ENCODE results near the gene CENPO.
A peak's percentile ranks its signal among the peaks of the same experiment; 100 is the strongest.
"Not testable (repeated sequence)": the region's sequence is repeated elsewhere in the genome, so short reads cannot be mapped to it uniquely, and the experiment has no call there.

CENPO gene

DNA sequence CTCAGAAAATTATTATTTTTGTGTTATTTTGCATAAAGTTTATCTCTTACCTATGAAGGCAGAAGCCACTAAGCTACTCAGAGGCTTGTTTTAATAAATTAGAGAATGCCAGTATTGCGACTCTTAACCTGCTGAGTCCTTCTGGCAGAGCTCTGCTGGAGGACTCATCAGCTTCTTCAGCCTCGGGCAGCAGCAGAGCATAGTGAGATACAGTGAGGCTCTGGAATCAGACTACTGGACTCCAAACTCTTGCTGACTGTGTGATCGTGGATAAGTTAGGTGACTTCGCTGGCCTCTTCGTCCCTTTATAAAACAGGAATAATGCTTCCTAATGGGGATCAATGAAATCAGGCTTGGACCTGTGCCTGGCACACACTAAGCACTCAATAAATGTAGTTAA lies 1.8 kb upstream of the CENPO start:
- no peak for DNase-seq

DNA sequence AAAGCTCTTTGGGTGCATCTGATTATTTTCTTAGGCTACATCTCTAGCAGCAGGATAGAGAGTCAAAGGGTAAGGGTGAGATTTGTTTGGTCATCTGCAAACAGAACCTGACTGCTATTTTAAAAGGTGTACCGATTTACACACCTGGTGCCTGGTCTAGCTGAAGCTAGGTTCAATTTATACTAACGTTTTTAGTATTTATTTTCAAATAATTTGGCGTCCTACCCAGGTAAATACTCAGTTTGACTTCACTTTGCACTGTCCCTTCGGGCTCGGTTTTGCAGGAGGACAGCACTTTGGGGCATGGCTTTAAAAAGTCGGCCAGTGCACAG lies 717 bp upstream of the CENPO start:
- DNase-seq: no peak

DNA sequence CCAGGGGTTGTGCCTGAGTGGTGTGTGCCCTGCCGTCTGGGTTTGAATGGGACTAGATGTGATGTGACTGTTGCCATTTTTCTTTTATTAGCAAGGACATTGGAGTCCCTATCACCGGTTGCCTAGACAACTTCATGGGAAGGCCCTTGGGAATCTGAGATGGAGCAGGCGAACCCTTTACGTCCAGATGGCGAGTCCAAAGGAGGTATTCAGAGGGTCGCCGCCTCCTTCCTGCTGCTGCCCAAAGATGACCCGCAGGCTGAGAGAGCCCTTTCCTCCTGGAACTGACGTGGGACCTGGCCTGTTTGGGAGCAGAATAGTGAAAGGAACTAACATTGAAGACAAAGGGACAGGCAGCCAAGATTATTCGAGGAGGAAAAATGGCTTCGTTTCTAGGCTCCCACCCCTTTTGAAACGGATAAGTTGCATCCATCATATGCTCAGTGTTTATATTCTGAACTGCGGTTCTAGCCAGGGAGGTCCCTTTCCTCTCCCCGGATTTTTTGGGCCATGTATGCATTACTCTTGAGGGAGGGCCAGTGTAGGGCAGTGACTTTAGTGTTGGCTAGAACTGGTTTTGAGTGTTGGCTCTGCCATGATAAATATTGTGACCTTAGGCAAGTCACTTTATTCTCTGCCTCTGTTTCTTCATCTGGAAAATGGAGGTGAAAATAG lies 673 bp downstream of the CENPO start:
- DNase-seq: peak; percentile 37

DNA sequence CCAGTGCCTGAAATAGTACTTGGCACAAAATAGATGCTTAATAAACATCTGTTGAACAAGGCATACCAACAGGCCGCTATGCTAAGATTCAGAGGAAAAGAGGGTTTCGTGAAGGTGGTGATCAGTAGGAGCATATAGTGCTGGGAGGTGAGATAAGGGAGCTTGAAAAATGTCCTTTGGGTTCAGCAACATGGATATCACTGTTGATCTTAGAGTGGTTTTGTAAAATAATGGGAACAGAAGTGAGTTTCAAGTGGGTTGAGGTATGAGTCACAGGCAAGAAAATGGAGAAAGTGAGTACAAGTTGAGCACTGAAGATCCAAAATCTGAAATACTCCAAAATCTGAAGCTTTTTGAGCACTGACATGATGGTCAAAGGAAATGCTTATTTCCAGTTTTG lies 4.4 kb downstream of the CENPO start:
- no peak for DNase-seq

DNA sequence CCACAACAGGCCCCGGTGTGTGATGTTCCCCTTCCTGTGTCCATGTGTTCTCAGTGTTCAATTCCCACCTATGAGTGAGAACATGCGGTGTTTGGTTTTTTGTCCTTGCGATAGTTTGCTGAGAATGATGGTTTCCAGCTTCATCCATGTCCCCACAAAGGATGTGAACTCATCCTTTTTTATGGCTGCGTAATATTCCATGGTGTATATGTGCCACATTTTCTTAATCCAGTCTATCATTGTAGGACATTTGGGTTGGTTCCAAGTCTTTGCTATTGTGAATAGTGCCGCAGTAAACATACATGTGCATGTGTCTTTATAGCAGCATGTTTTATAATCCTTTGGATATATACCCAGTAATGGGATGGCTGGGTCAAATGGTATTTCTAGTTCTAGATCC lies 7.3 kb downstream of the CENPO start:
- not testable (repeated sequence) for DNase-seq

DNA sequence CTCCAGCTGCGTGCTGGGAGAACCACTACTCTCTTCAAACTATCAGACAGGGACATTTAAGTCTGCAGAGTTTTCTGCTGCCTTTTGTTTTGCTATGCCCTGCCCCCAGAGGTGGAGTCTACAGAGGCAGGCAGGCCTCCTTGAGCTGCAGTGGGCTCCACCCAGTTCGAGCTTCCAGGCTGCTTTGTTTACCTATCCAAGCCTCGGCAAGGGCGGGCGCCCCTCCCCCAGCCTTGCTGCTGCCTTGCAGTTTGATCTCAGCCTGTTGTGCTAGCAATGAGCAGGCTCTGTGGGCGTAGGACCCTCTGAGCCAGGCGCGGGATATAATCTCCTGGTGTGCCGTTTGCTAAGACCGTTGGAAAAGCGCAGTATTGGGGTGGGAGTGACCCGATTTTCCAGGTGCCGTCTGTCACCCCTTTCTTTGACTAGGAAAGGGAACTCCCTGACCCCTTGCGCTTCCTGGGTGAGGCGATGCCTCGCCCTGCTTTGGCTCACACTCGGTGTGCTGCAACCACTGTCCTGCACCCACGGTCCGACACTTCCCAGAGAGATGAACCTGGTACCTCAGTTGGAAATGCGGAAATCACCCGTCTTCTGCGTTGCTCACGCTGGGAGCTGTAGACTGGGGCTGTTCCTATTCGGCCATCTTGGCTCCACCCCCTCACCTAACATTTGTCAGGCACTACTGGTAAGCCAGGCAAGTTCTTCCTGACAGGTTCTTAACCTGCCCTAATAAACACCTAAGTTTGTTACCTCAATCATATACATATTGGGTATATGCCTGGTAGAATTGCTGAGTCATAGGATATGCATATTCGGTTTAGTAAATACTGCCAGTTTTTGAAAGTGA lies 12.8 kb downstream of the CENPO start:
- DNase-seq: not testable (repeated sequence)

DNA sequence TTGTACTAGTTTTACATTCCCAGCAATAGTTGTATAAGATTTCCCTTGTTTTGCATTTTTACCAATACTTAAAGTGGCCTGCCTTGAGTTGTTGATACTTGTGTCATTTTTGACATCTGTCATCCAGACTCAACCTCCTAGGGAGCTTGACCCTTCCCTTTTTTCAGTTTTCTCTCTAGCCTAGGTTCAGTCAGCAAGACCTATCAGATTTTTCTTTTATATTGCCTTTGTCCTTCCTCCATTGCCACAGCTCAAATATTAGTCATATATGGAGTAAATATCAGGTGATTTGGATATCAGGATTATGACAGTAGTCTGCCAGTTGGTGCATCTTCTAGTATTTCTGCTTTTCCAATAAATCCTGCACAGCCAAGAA lies 13.4 kb downstream of the CENPO start:
- no peak for DNase-seq

DNA sequence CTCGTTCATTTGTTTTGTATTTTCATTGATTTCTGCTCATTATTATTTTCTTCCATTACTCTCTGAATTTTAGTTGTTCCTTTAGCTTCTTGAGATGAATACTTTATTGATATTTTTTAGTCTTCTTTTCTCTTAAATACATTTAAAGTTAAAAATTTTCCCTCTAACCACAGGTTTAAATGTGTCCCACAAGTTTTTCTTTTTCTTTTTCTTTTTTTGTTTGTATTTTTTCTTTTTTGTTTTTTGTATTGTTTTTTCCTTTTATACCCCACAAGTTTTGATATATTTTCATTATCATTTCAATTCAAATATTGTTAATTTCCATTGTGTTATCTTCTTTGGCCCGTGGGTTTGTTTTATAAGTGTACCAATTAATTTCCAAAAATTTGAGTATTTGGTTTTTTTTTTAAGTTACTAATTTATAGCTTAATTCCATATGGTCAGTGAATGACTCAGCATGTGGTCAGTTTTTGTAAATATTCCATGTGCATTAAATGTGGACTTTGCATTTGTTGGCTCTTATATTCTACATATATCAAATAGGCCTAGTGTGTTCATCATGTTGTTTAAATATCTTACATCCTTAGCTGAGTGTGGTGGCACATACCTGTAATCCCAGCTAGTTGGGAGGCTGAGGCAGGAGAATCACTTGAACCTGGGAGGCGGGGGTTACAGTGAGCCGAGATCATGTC lies 16.2 kb downstream of the CENPO start:
- no peak for DNase-seq

DNA sequence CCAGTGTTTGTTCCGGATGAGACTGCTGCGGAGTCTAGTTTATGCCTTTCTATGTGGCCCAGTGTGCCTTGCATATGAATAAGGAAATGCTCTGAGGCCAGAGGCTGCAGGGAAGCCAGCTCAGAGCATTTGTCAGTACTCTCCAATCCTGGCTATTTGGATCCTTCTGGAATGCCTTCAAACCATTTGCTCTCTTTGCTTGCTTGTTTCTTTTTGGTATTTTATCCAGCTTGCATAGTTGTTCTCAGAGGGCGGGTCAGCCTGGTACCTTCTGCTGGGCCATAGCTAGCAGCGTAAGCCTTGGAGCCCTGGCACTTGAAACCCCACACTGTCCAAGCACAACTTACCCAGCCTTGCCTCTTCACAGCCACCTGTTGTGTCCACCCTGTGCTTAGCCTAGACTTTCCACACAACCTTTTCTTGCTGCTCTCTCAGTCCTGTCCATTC lies 20.5 kb downstream of the CENPO start:
- DNase-seq: no peak

DNA sequence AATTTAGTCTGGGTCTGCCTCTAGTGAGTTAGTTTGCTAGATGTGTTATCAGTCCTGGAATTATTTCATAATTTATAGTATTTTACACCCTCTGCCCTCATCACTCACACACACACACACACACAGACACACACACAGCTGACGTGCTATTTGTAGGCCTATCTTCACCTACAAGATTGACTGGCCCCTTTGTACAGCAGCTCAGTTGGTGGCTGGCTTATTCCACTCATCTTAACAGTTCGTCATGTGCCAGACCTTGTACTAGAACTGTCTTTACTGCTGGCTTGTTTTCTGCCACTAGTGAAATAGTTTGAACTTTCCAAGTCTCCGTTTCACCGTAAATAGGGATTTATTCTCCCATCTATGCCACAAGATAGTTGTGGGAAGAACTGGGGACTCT lies 21.3 kb downstream of the CENPO start:
- DNase-seq: no peak

DNA sequence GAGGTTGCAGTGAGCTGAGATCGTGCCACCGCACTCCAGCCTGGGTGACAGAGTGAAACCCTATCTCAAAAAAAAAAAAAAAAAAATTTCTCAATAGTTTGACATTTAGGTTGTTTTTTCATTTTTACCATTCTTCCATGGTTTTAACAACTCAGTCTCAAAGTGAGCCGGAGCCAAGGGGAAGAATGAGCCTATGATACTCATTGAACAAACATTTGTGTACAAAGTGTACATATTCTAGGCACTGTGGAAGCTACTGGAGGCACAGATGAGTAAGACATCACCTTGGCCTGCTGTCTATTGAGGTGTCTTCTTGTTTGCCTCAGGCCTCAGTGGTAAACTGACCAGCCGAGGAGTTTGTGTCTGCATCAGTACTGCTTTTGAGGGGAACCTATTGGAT lies 21.9 kb downstream of the CENPO start:
- no peak for DNase-seq

DNA sequence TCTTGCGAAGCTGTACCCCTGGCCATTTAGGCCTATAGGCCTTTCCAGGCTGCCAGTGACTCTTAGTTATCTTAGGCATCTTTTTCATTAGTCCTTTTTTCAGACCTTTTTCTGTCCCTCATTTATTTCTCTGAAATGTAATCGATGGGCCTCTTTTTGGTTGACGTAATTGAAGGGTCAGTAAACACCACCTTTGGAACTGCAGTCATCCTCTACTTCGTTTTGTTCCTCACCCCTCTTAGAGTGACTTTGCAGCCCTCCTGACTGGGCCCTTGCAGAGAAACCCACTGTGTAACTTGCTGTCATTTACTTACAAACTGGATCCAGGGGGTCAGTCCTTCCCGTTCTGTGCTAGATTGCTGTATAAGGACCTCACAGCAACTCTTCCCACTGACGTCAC lies 23.2 kb downstream of the CENPO start:
- DNase-seq: peak; percentile 10

DNA sequence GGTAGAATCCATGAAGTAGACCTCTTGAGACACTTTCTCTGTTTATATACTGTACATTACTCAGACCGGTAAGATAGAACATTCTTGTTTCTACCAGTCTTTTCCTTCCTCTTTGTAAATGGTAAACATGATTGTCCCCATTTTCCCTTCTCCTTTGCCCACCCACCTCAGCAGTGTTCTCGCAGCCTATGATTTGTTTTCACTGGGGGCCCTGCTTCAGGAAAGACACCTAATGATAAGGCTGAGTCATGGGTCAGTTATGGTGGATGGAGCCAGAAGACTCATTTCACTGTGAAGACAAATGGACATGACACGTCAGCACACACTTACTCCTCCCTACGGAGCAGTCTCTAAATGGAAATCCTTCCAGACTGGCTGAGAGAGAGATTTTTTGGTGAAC lies 23.7 kb downstream of the CENPO start:
- no peak for DNase-seq

DNA sequence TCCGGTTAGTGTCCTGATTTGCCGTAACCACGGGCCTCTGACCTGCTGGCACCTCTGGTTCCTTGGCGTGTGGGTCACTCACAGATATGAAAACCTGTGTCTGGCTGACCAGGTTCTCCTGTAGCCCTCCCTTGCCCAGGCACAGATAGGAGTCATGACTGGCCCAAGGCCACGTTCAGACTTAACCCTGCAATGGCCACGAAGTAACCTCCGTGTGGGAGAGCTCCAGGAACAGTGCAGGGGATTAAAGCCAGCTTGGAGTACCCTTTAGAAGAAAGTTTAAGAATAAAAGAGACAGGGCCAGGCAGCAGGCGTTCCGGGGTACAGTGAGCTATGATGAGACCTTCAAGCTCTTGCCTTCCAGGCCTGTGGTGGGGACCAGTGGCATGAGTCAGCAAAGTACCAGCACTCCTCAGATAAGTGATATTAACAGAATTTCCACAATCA lies 25.5 kb downstream of the CENPO start:
- peak; percentile 25 for DNase-seq

DNA sequence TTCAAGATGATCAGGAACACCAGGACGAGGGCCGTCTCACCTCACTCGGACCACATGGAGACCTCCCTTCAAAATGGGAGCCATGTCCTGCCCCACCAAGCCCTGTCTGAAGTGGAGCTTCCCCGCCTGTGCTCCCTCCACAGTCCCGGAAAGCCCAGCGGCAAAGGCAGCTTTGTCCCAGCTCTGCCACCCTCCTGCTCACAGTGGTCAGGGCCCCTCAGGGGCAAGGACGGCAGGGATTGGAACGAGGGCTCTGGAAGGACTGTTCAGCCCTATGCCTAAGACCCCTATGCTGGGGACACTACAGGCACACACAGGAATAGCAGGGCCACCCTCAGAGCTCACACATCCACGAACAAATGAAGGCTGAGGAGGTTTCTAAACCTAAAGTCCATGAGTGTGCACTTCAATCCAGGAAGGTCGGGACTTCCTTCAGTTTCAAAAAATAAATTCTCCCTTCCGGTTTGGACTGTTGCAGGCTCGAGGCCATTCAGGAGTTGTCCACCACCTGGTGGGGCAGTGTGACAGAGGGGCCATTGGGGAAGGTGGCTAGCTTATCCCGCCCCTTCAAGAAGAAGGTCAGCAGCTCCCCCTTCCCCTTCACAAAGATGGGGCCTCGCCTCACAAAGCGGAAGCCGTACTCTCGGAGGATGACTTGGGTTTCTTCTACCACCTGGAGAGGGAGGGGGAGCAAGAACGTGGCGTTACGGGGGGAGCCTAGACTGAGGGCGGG lies 26.4 kb downstream of the CENPO start:
- DNase-seq: peak; percentile 22

DNA sequence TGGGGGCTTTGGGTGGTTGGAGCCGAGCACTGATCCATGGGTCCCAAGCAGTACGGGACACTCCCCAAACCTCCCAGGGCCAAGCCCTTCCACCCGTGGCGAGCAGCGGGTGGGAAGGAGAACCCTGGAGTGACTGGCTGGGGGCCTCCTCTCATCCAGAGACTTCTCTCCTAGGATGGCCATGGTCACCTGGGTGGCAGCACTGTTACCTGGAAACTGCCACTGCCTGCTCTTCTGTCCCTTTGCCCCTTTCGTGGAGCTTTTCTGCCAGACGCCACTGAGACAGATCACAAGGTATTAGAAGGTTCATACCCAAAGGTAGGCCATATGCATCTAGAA lies 26.9 kb downstream of the CENPO start:
- DNase-seq: peak; percentile 16

DNA sequence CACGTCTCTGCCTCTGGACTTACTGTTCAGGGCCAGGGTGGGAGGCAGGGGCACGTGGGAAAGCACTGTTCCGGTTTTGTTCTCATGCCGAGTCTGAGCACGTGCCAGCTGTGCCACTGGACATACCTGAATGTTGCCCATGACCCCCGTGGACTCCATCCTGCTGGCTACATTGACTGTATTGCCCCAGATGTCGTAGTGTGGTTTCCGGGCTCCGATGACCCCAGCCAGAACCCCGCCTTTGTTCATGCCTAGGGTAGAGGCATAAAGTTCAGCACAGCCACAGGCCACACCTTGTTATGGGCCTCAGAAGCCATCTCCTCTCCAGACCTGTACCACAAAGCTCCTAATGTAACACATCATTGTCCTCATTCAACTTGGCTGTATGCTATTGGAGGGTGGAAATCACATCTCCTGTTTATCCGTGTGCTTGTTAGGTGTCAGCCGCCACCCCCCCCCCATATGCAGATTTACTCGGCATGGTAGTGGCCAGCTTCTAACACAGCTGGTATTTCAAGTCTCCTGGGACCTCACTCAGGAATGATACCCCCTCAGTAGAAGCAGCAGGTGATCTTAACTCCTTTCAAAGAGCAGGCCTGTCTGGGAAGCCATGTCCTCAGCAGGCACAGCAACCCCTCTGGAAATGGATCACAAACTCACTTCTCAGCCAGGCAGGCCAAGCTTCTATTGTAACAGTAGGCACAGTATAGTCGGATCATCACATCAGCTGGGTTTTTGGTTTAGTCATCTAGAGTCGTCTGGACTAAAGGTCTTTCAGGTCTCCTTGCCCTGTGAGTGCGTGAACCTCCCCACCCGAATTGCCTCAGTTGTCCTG lies 27.6 kb downstream of the CENPO start:
- DNase-seq: peak; percentile 22

DNA sequence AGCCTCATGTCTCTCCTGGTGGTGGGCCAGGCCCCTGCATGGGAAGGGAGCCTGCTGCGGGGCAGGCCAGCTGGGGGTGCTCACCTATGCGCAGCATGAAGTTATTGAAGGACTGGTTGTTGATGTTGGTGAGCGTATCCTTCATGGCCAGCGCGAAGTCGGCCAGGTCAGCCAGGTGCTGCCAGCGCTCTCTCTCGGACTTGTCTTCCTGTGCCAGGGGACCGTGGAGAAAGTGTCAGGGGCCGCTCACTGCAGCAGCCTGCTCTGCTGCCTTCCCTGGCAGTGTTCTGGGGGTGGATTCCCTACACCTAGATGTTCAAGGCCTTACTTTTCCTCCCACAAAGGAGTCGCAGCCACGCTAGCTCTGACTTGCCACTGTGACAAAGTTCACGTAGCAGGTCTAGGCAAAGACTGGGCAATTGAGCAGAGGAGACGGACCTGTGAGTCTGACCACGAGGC lies 28.2 kb downstream of the CENPO start:
- DNase-seq: peak; percentile 21

DNA sequence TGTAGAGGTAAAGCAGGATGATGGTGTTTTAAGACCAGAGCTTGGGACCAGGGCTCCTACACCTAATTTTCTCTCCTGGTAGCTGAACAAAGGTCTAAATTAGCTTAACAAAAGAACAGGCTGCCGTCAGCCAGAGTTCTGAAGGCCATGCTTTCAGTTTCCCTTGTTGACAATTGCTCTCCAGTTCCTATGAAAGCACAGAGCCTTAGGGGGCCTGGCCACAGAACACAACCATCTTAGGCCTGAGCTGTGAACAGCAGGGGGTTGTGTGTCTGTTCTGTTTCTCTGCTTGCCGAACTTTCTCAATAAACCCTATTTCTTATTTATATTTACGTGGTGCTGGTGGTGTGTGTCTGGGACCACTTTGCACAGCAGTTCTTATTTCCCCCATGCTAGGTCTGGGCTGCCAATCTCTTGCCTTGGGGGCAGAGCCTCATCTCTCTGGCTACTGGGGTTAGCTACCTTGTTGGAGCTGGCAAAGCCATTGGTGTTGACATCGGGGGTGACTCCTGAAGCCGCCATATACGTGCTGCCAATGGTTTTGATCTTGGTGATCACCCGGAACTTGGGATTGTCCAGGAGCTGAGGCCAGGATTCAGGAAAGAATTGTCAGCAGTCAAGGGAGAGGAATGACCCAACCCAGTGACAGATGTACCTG lies 29.0 kb downstream of the CENPO start:
- DNase-seq: peak; percentile 16

DNA sequence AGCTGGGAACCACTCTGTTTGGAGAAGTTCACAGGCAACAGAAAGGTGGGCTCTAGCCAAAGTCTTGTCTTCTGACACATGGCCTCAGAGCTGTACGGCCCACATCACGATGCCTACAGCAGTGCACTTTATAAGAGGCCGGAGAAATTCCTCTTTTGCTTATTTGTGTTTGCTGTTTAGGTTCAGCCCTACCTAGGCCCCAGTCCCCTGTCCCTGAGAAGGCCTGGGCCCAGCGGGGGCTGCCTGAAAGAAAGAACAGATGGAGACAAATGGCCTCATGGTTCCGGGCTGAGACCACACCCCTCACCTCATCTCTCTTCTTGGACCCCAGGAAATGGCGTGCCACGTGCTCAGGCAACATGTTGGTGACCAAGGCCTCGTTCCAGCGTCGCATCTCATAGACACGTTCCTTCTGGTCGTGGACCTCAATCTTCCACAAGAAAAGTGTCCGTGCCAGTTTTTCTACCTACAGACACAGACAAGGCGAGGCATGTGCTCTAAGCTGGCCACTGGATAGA lies 30.9 kb downstream of the CENPO start:
- DNase-seq: peak; percentile 21

Measured in stimulated activated CD8-positive, alpha-beta memory T cell treated with anti-CD3 and anti-CD28 coated beads, Interleukin-4, amount 100 ng/mL, for 48 hours (primary cell).